ENCODE measurements around the gene SLC35B4. TPM values are rescaled to one million over a fixed set of nuclear protein-coding genes. Genes with fewer than 3 reads are reported as not detected.

Gene SLC35B4
- total and polyA plus RNA-seq, 8 donors: 14.3 to 33.1 (median 20.9) TPM

DNA sequence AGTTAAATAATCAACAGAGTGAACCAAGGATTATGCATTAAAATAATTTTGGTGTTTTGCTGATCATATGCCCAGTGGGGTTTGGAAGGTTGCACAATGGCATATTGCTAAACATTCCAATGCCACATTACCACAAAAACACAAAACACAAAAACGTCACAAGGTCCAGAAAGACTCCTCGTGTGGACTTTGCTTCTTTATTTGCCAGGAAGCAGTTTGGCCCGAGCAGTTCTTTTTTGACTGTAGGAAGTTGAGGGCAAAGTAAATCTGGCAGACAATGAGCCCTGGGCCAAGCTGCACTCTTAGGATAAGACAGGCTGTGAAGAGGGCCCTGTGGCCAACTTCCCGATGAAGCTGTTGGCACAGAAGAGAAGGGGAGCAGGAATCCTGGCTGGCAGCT, 39.2 kb upstream of the SLC35B4 start:
- Histone ChIP-seq H3K4me1 (peaks cover 0 to 5% of the 10 kb centered on the region in 2 donors), H3K27ac (no peak overlapping the region), H3K36me3 (no peaks in the 10 kb centered on the region), H3K4me3 (no peak overlapping the region), H3K9me3 (no peaks in the 10 kb centered on the region), H3K27me3 (no peaks in the 10 kb centered on the region)
- intact Hi-C loops (cut with DNase I): no loop called here
- TF ChIP-seq, protein P1, sequence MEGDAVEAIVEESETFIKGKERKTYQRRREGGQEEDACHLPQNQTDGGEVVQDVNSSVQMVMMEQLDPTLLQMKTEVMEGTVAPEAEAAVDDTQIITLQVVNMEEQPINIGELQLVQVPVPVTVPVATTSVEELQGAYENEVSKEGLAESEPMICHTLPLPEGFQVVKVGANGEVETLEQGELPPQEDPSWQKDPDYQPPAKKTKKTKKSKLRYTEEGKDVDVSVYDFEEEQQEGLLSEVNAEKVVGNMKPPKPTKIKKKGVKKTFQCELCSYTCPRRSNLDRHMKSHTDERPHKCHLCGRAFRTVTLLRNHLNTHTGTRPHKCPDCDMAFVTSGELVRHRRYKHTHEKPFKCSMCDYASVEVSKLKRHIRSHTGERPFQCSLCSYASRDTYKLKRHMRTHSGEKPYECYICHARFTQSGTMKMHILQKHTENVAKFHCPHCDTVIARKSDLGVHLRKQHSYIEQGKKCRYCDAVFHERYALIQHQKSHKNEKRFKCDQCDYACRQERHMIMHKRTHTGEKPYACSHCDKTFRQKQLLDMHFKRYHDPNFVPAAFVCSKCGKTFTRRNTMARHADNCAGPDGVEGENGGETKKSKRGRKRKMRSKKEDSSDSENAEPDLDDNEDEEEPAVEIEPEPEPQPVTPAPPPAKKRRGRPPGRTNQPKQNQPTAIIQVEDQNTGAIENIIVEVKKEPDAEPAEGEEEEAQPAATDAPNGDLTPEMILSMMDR (IDR thresholded peaks at IDR 0.05): no peak
- peak; percentile 69 for ATAC-seq
- peak in 1 of 4 donors; percentile 49 for DNase-seq

DNA sequence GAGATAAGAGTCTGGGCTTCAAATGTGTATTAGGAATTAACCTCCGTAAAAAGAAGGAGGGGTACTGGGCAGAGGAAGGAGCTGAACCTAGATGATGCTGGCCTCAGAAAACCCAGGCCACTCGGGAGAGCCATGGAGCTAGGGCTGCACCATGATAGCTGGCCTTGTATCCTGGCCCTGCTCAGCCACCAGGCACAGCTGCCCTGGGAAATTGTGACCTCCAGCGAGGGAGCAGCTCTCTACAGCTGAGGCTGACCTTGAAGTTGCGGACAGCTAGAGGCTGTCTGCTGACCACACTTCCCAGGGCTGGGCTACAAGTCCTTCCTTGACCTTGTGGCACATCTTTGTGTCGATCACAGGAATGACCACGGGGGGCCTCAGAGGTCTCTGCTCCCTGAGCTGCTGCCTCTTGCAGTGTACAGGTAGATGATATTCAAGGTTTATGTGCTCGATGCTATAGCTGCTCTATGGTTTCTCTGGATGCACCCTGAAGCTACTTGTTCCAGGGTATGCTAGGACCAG, 38.3 kb upstream of the SLC35B4 start:
- DNase-seq: no peak
- TF ChIP-seq, protein P1 (IDR thresholded peaks at IDR 0.05): no peak
- no peaks in the 10 kb centered on the region for H3K27me3 ChIP-seq
- no peaks in the 10 kb centered on the region for H3K9me3 ChIP-seq
- H3K4me1 ChIP-seq: peaks cover 0 to 5% of the 10 kb centered on the region in 2 donors
- no peak for ATAC-seq
- no peaks in the 10 kb centered on the region for H3K36me3 ChIP-seq
- H3K27ac ChIP-seq: no peak overlapping the region
- intact Hi-C loops (cut with DNase I): no loop called here
- H3K4me3 ChIP-seq: no peak overlapping the region

DNA sequence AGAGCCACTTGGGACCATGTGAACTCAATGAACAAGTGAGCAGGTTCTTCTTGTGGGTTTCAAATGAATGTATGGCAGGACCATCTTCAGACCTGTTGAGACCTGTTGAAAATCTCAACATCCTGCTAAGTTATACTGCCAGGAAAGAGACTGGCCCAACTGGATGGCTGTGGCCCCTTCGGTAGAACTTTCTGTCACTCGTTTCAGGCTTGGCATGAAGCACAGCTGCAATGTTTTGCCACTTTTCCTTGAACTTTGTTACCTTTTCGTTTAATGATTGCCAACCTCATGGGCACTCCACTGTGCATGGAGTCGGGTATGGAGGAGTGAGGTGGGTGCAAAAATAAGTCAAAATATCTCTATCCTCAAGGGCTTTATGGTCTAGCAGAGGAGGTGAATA, 36.7 kb upstream of the SLC35B4 start:
- Histone ChIP-seq H3K4me3 (no peak overlapping the region), H3K4me1 (peaks cover 0 to 5% of the 10 kb centered on the region in 2 donors), H3K27me3 (no peaks in the 10 kb centered on the region), H3K36me3 (no peaks in the 10 kb centered on the region), H3K9me3 (no peaks in the 10 kb centered on the region), H3K27ac (no peak overlapping the region)
- no peak for ATAC-seq
- DNase-seq: no peak
- intact Hi-C loops (cut with DNase I): no loop called here
- TF ChIP-seq, protein P1 (IDR thresholded peaks at IDR 0.05): no peak

DNA sequence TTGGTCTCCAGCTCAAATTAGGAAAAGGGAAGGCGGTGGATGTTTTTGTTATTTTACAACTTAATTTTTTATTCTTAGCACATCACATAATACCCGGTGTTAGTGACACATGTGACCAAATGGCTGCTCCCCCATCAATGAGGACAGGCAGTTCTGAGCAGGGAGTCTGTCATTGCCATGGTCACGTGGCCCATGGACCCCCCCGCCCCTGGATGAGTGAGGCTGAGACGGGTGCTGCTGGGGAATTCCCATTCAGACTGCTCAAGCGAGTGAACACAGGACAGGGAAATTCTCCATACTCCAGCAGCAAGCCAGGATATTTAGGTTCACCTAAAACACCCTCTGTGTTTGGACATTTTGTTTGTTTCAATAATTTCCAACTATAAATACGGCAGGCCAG, 34.7 kb upstream of the SLC35B4 start:
- Histone ChIP-seq H3K36me3 (no peaks in the 10 kb centered on the region), H3K4me3 (no peak overlapping the region), H3K27ac (no peak overlapping the region), H3K9me3 (no peaks in the 10 kb centered on the region), H3K27me3 (no peaks in the 10 kb centered on the region), H3K4me1 (peaks cover 0 to 5% of the 10 kb centered on the region in 2 donors)
- intact Hi-C loops (cut with DNase I): no loop called here
- DNase-seq (no peak), ATAC-seq (no peak)
- TF ChIP-seq, protein P1 (IDR thresholded peaks at IDR 0.05): no peak

DNA sequence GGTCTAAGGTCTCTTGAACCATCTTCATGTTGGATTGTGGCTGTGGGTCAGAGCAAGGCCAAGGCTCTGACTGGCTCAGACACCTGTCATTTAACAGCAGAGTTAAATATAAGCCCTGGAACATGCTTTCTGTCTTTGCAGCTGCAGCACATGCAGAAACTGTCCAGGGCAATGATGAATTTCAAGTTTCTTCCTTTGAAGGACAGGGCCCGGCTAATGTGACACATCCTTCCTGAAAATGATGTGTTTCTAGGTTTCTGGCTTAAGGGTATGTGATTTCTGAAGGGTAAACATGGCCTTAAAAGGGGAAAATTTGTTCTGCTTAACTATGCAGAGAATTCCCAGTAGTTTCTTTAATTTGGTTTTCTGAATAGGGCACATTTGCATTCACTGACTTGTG, 34.0 kb upstream of the SLC35B4 start:
- ATAC-seq (no peak), DNase-seq (no peak)
- Histone ChIP-seq H3K9me3 (no peaks in the 10 kb centered on the region), H3K27me3 (peaks cover 0 to 5% of the 10 kb centered on the region in 2 donors), H3K4me1 (no peaks in the 10 kb centered on the region), H3K36me3 (no peaks in the 10 kb centered on the region), H3K4me3 (no peak overlapping the region), H3K27ac (no peak overlapping the region)
- intact Hi-C loops (cut with DNase I): no loop called here
- TF ChIP-seq, protein P1 (IDR thresholded peaks at IDR 0.05): no peak
